ENCODE measurements around the gene MLX. TPM values are rescaled to one million over a fixed set of nuclear protein-coding genes. Genes with fewer than 3 reads are reported as not detected.
A peak's percentile ranks its signal among the peaks of the same experiment; 100 is the strongest.

MLX gene
- total RNA-seq, 3 donors from 2014 or later (not counting 1 experiment from before 2014, with no cell fraction given), result 38.9 to 58.2 (median 42.6) TPM

- 95% methylated on average over 23 of the region's 23 CpGs for WGBS (ENCODE audit: insufficient coverage)
- DNase-seq (no peak), ATAC-seq (no peak)
- Histone ChIP-seq H3K4me1 (ENCODE audit: control insufficient read depth, insufficient read depth, low read length) (peaks cover 13% of the 10 kb centered on the region), H3K4me3 (ENCODE audit: low read length) (no peak overlapping the region), H3K9me3 (ENCODE audit: control insufficient read depth, insufficient read depth, low read length) (no peaks in the 10 kb centered on the region), H3K27ac (ENCODE audit: low read length) (no peak overlapping the region), H3K27me3 (ENCODE audit: control insufficient read depth, insufficient read depth, low read length) (no peaks in the 10 kb centered on the region), H3K36me3 (ENCODE audit: control insufficient read depth, insufficient read depth, low read length) (peaks cover 9% of the 10 kb centered on the region)
- Mint-ChIP-seq H3K4me3 (peak overlapping the region; percentile 13), H3K9me3 (no peaks in the 10 kb centered on the region), H3K4me1 (peaks cover 9 to 12% of the 10 kb centered on the region in 2 donors), H3K27ac (no peak overlapping the region), H3K27me3 (ENCODE audit: low read depth in 2 of 2) (no peaks in the 10 kb centered on the region), H3K36me3 (no peaks in the 10 kb centered on the region)
- no peak for TF ChIP-seq CTCF (IDR thresholded peaks at IDR 0.05)
- intact Hi-C loops (cut with micrococcal nuclease), result no loop called here
These were observed 19.9 kb upstream of the MLX start for GRCh38 chr17:42547001-42547461.

- Histone ChIP-seq H3K4me1 (ENCODE audit: control insufficient read depth, insufficient read depth, low read length) (peaks cover 13% of the 10 kb centered on the region), H3K4me3 (ENCODE audit: low read length) (no peak overlapping the region), H3K27me3 (ENCODE audit: control insufficient read depth, insufficient read depth, low read length) (no peaks in the 10 kb centered on the region), H3K27ac (ENCODE audit: low read length) (no peak overlapping the region), H3K36me3 (ENCODE audit: control insufficient read depth, insufficient read depth, low read length) (peaks cover 8% of the 10 kb centered on the region), H3K9me3 (ENCODE audit: control insufficient read depth, insufficient read depth, low read length) (no peaks in the 10 kb centered on the region)
- DNase-seq (no peak), ATAC-seq (no peak)
- intact Hi-C loops (cut with micrococcal nuclease), result no loop called here
- no peak overlapping the region for H3K27ac Mint-ChIP-seq
- no peaks in the 10 kb centered on the region for H3K9me3 Mint-ChIP-seq
- 92% methylated on average over 14 of the region's 14 CpGs for WGBS (ENCODE audit: insufficient coverage)
- no peaks in the 10 kb centered on the region for H3K36me3 Mint-ChIP-seq
- peak overlapping the region; percentile 25 for H3K4me3 Mint-ChIP-seq
- no peak for TF ChIP-seq CTCF (IDR thresholded peaks at IDR 0.05)
- peaks cover 9 to 14% of the 10 kb centered on the region in 2 donors for H3K4me1 Mint-ChIP-seq
- no peaks in the 10 kb centered on the region for H3K27me3 Mint-ChIP-seq (ENCODE audit: low read depth in 2 of 2)
These were observed 19.2 kb upstream of the MLX start for GRCh38 chr17:42547698-42548069.

GRCh38 chr17:42548070-42548837, 18.6 kb upstream of the MLX start:
- Histone ChIP-seq H3K4me3 (ENCODE audit: low read length) (peak overlapping the region; percentile 27), H3K27ac (ENCODE audit: low read length) (no peak overlapping the region), H3K27me3 (ENCODE audit: control insufficient read depth, insufficient read depth, low read length) (no peaks in the 10 kb centered on the region), H3K36me3 (ENCODE audit: control insufficient read depth, insufficient read depth, low read length) (peaks cover 3% of the 10 kb centered on the region), H3K9me3 (ENCODE audit: control insufficient read depth, insufficient read depth, low read length) (no peaks in the 10 kb centered on the region), H3K4me1 (ENCODE audit: control insufficient read depth, insufficient read depth, low read length) (peaks cover 15% of the 10 kb centered on the region)
- peak; percentile 22 for TF ChIP-seq CTCF (IDR thresholded peaks at IDR 0.05)
- Mint-ChIP-seq H3K4me1 (peaks cover 9 to 18% of the 10 kb centered on the region in 2 donors), H3K4me3 (peak overlapping the region; percentile 11), H3K27ac (no peak overlapping the region), H3K9me3 (no peaks in the 10 kb centered on the region), H3K36me3 (no peaks in the 10 kb centered on the region), H3K27me3 (ENCODE audit: low read depth in 2 of 2) (no peaks in the 10 kb centered on the region)
- 22% methylated on average over 70 of the region's 74 CpGs for WGBS (ENCODE audit: insufficient coverage)
- peak; percentile 58 to 83 for DNase-seq
- intact Hi-C loops (cut with micrococcal nuclease), result no loop called here
- peak; percentile 71 to 95 (median 93) for ATAC-seq

Measured in natural killer cell (primary cell).